DMS 273 treated with DMSO at 0.1 percent for 48 hours (cell line): ENCODE measurements around the gene CD93.

Experiments
- DNase-seq: peaks from one replicate; lab custom pipeline; 2025; lab: John Stamatoyannopoulos, UW

CD93 gene

GRCh38 chr20:23060629-23061028, 25.5 kb downstream of the CD93 start:
- no peak for DNase-seq

GRCh38 chr20:23059846-23060245, 26.3 kb downstream of the CD93 start:
- no peak for DNase-seq

- no peak for DNase-seq
These were observed 27.1 kb downstream of the CD93 start for GRCh38 chr20:23059001-23059400.

GRCh38 chr20:23058240-23058639, 27.9 kb downstream of the CD93 start:
- no peak for DNase-seq

- no peak for DNase-seq
These were observed 33.2 kb downstream of the CD93 start for GRCh38 chr20:23052904-23053303.

- no peak for DNase-seq
These were observed 35.1 kb downstream of the CD93 start for GRCh38 chr20:23050847-23051627.

- no peak for DNase-seq
These were observed 35.9 kb downstream of the CD93 start for GRCh38 chr20:23050076-23050838.

GRCh38 chr20:23049201-23050075, 36.7 kb downstream of the CD93 start, which contains the start of gene THBD:
THBD (minus strand) TSS chr20:23049672; CDS start chr20:23049504, 168 bp downstream.
- no peak for DNase-seq

- DNase-seq: no peak
These were observed 37.6 kb downstream of the CD93 start for GRCh38 chr20:23048283-23049200.

GRCh38 chr20:23047738-23048214, 38.3 kb downstream of the CD93 start:
- DNase-seq: no peak

- DNase-seq: no peak
These were observed 39.0 kb downstream of the CD93 start for GRCh38 chr20:23047001-23047737.

- DNase-seq: no peak
These were observed 39.7 kb downstream of the CD93 start for GRCh38 chr20:23046431-23046830.

GRCh38 chr20:23043376-23043775, 42.7 kb downstream of the CD93 start:
- no peak for DNase-seq

- DNase-seq: no peak
These were observed 43.9 kb downstream of the CD93 start for GRCh38 chr20:23042270-23042669.

GRCh38 chr20:23039885-23040508, 46.1 kb downstream of the CD93 start:
- DNase-seq: no peak

GRCh38 chr20:23039136-23039875, 46.8 kb downstream of the CD93 start:
- DNase-seq: no peak

GRCh38 chr20:23037017-23037481, 49.1 kb downstream of the CD93 start:
- no peak for DNase-seq

GRCh38 chr20:23036371-23036770, 49.8 kb downstream of the CD93 start:
- DNase-seq: no peak

GRCh38 chr20:23035731-23036130, 50.4 kb downstream of the CD93 start:
- DNase-seq: no peak
